Lower lobe of right lung (tissue), 2 donors: ENCODE data around the gene FOXE1. TPM values are rescaled to one million over a fixed set of nuclear protein-coding genes. Genes with fewer than 3 reads are reported as not detected.

Experiments used
- ATAC-seq, 2 donors: fragments of 200-7000 bp; cut with Tn5 transposase; one replicate each; pipeline ENCODE4 v1.9.1; 2020 to 2022; ENCODE audit warnings: mild to moderate bottlenecking in 2 of 2, moderate library complexity in 2 of 2
- DNase-seq: peaks from one replicate; pipeline ENCODE4 v3.0.0-alpha.2; 2020
- H3K27ac ChIP-seq: fragments of 200-600 bp; one replicate; pipeline ENCODE4 v1.8.0; 2022
- H3K27me3 ChIP-seq: fragments of 200-600 bp; one replicate; pipeline ENCODE4 v1.8.0; 2022; ENCODE audit warnings: low read depth
- H3K36me3 ChIP-seq: fragments of 200-600 bp; one replicate; pipeline ENCODE4 v1.8.0; 2022; ENCODE audit warnings: mild to moderate bottlenecking
- H3K4me1 ChIP-seq: fragments of 200-600 bp; one replicate; pipeline ENCODE4 v1.8.0; 2022
- H3K4me3 ChIP-seq: fragments of 200-600 bp; one replicate; pipeline ENCODE4 v1.8.0; 2022; ENCODE audit warnings: mild to moderate bottlenecking
- H3K9me3 ChIP-seq: fragments of 200-600 bp; one replicate; pipeline ENCODE4 v1.8.0; 2022
- CTCF ChIP-seq: fragments of 200-600 bp; IDR thresholded peaks from one replicate; pipeline ENCODE4 v1.8.0; 2022; ENCODE audit warnings: antibody characterized with exemption, mild to moderate bottlenecking
- intact Hi-C: fragments of 100-400 bp; cut with DNase I; formaldehyde crosslinking; loops from one replicate; pipeline ENCODE4 v1.11.0; 2022
- total RNA-seq: library from RNA; stranded (reverse); fragmentation: NEBNext Ultra II Directional; extraction: Animal tissue kit (Norgen Biotek cat#: 25700); gene quantifications from one replicate; pipeline ENCODE4 v1.2.1, GENCODE V29; 2021
- donor health status: DM: no; HTN: yes; CAD: no; lungs with severe emphysema.

The FOXE1 gene
- total RNA-seq, 1 donor from 2014 or later: not detected

GRCh38 chr9:97855486-97855875 is 2.5 kb downstream of the FOXE1 start:
- intact Hi-C loops: no loop called here
- Histone ChIP-seq H3K4me1 (peaks cover 21% of the 10 kb centered on the region), H3K36me3 (no peaks in the 10 kb centered on the region), H3K4me3 (no peak overlapping the region), H3K9me3 (no peaks in the 10 kb centered on the region), H3K27me3 (peaks cover 96% of the 10 kb centered on the region), H3K27ac (no peak overlapping the region)
- no peak for TF ChIP-seq CTCF
- DNase-seq: no peak
- no peak for ATAC-seq

GRCh38 chr9:97855899-97856298 is 2.9 kb downstream of the FOXE1 start:
- Histone ChIP-seq H3K27ac (no peak overlapping the region), H3K27me3 (peaks cover 96% of the 10 kb centered on the region), H3K36me3 (no peaks in the 10 kb centered on the region), H3K4me1 (peaks cover 21% of the 10 kb centered on the region), H3K4me3 (no peak overlapping the region), H3K9me3 (no peaks in the 10 kb centered on the region)
- intact Hi-C loops: no loop called here
- DNase-seq (no peak), ATAC-seq (no peak)
- TF ChIP-seq CTCF: no peak

- intact Hi-C loops: no loop called here
- H3K27ac ChIP-seq: no peak overlapping the region
- ATAC-seq (no peak), DNase-seq (no peak)
- H3K4me1 ChIP-seq: peaks cover 16% of the 10 kb centered on the region
- TF ChIP-seq CTCF: no peak
- no peak overlapping the region for H3K4me3 ChIP-seq
- H3K9me3 ChIP-seq: no peaks in the 10 kb centered on the region
- peaks cover 95% of the 10 kb centered on the region for H3K27me3 ChIP-seq
- H3K36me3 ChIP-seq: no peaks in the 10 kb centered on the region
Observed at GRCh38 chr9:97856857-97857605, 4.0 kb downstream of the FOXE1 start.

- DNase-seq: no peak
- no peak overlapping the region for H3K27ac ChIP-seq
- no peak overlapping the region for H3K4me3 ChIP-seq
- TF ChIP-seq CTCF: no peak
- H3K4me1 ChIP-seq: peaks cover 9% of the 10 kb centered on the region
- no peak for ATAC-seq
- H3K36me3 ChIP-seq: no peaks in the 10 kb centered on the region
- intact Hi-C loops: no loop called here
- H3K9me3 ChIP-seq: no peaks in the 10 kb centered on the region
- H3K27me3 ChIP-seq: peaks cover 89% of the 10 kb centered on the region
Observed at GRCh38 chr9:97857606-97858392, 4.8 kb downstream of the FOXE1 start.

- no peaks in the 10 kb centered on the region for H3K36me3 ChIP-seq
- H3K27me3 ChIP-seq: peaks cover 83% of the 10 kb centered on the region
- no peaks in the 10 kb centered on the region for H3K9me3 ChIP-seq
- ATAC-seq (no peak), DNase-seq (no peak)
- no peak for TF ChIP-seq CTCF
- peaks cover 3% of the 10 kb centered on the region for H3K4me1 ChIP-seq
- no peak overlapping the region for H3K27ac ChIP-seq
- intact Hi-C loops: no loop called here
- no peak overlapping the region for H3K4me3 ChIP-seq
Observed at GRCh38 chr9:97858393-97858713, 5.3 kb downstream of the FOXE1 start.
